Measurements from ENCODE around the gene SORCS3.

- TF ChIP-seq CTCF (IDR thresholded peaks at IDR 0.05) (no peak), POLR2A (IDR thresholded peaks at IDR 0.05) (no peak)
Observed at GRCh38 chr10:105044902-105045301, 403.8 kb downstream of the SORCS3 start.

All from right lobe of liver (tissue), 4 donors.